CD4-positive, alpha-beta T cell treated with Interleukin-17A for 1 hour (primary cell): ENCODE data around the gene TMEM256.

Experiments
- DNase-seq: peaks from one replicate; pipeline ENCODE4 v3.0.0-alpha.2; 2020

Gene TMEM256

GRCh38 chr17:7403977-7404736 lies at the start of gene TMEM256:
Gene TMEM256, minus strand, starts transcription at chr17:7404097. Its CDS starts 13 bp downstream, at chr17:7404084.
- DNase-seq = peak; percentile 98

GRCh38 chr17:7448461-7448860 lies 44.6 kb upstream of the TMEM256 start:
- DNase-seq = no peak

GRCh38 chr17:7445619-7445968 lies 41.7 kb upstream of the TMEM256 start:
- peak; percentile 47 for DNase-seq

- no peak for DNase-seq
Measured at GRCh38 chr17:7444682-7445618, 41.1 kb upstream of the TMEM256 start, which contains the start of gene CHRNB1. Gene CHRNB1, plus strand, starts transcription at chr17:7445061. Its CDS starts 67 bp downstream, at chr17:7445128.

GRCh38 chr17:7443499-7444485 lies 39.9 kb upstream of the TMEM256 start:
- DNase-seq = no peak

- DNase-seq = no peak
Measured at GRCh38 chr17:7442142-7442541, 38.2 kb upstream of the TMEM256 start.

- no peak for DNase-seq
Measured at GRCh38 chr17:7441266-7441665, 37.4 kb upstream of the TMEM256 start.

GRCh38 chr17:7440834-7441195 lies 36.9 kb upstream of the TMEM256 start:
- no peak for DNase-seq

- peak; percentile 41 for DNase-seq
Measured at GRCh38 chr17:7440113-7440833, 36.4 kb upstream of the TMEM256 start.

- DNase-seq = no peak
Measured at GRCh38 chr17:7439462-7440112, 35.7 kb upstream of the TMEM256 start, which contains the start of gene FGF11. Gene FGF11, plus strand, starts transcription at chr17:7439512. Its CDS starts 109 bp downstream, at chr17:7439621.

GRCh38 chr17:7438656-7439460 lies 35.0 kb upstream of the TMEM256 start:
- DNase-seq = no peak

GRCh38 chr17:7437950-7438614 lies 34.2 kb upstream of the TMEM256 start:
- DNase-seq = peak; percentile 54

GRCh38 chr17:7437369-7437863 lies 33.5 kb upstream of the TMEM256 start:
- DNase-seq = no peak

- DNase-seq = peak; percentile 83
Measured at GRCh38 chr17:7436556-7437368, 32.9 kb upstream of the TMEM256 start.

- peak; percentile 61 for DNase-seq
Measured at GRCh38 chr17:7435676-7436555, 32.0 kb upstream of the TMEM256 start.

GRCh38 chr17:7432296-7432695 lies 28.4 kb upstream of the TMEM256 start:
- DNase-seq = no peak

- no peak for DNase-seq
Measured at GRCh38 chr17:7431231-7431630, 27.3 kb upstream of the TMEM256 start.

GRCh38 chr17:7429722-7430121 lies 25.8 kb upstream of the TMEM256 start:
- DNase-seq = no peak
